OCI-LY7 (cell line): ENCODE data around the gene SPINK2.

Experiments used
- CTCF ChIP-seq: fragments of 200-600 bp; sonication (generic); conservative IDR thresholded peaks from 2 replicates; pipeline ENCODE4 v1.5.1; 2014; ENCODE audit warnings: mild to moderate bottlenecking, antibody characterized with exemption, low read length, moderate library complexity, mixed read lengths
- EZH2phosphoT487 ChIP-seq: fragments of 200-600 bp; sonication (generic); IDR thresholded peaks from 2 replicates; pipeline ENCODE4 v1.6.1; 2018; ENCODE audit warnings: low read depth, borderline replicate concordance, mild to moderate bottlenecking, mixed run types, antibody characterized with exemption, low read length, moderate library complexity, mixed read lengths

DNA sequence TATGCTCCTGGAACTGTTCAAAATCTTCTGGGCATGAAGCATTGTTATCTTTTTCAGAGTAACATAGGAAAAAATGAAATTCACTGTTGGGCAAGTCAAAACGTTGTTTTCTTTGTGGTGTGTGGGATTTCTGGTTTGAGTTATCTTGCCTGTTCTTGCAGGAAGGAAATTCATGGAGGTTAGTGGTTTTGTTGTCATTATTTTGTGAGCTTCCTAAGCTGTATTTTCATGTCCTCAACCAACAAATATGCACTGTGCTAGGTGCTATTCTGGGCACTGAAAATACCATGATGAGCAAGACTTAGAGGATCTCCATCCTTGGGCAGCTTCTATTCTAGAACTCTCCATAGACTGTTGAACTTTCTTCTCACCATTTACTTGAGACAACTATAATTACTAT is 16.9 kb downstream of the SPINK2 start:
- TF ChIP-seq CTCF = no peak
- TF ChIP-seq EZH2phosphoT487 = no peak
